Activated T-helper 1 cell treated with anti-CD3 and anti-CD28 coated beads, Interleukin-2, amount 50 U/mL, for 16 hours (primary cell): ENCODE data around the gene KIAA0825.
"Not testable (repeated sequence)": the region's sequence is repeated elsewhere in the genome, so short reads cannot be mapped to it uniquely, and the experiment has no call there.

Source experiments
- DNase-seq, 2 donors: peaks; one replicate each; pipeline ENCODE4 v3.0.0-alpha.2; 2020; ENCODE audit warnings: low read depth in 1 of 2, low spot score in 1 of 2

Gene KIAA0825

GRCh38 chr5:94376672-94377345, 241.6 kb downstream of the KIAA0825 start:
- no peak for DNase-seq

GRCh38 chr5:94375801-94376200, 242.6 kb downstream of the KIAA0825 start:
- DNase-seq: no peak

- DNase-seq: no peak
Observed at GRCh38 chr5:94374336-94374735, 244.1 kb downstream of the KIAA0825 start.

GRCh38 chr5:94367900-94368299, 250.5 kb downstream of the KIAA0825 start:
- DNase-seq: no peak

- DNase-seq: no peak
Observed at GRCh38 chr5:94366811-94367210, 251.6 kb downstream of the KIAA0825 start.

GRCh38 chr5:94362857-94363256, 255.5 kb downstream of the KIAA0825 start:
- no peak for DNase-seq

- DNase-seq: no peak
Observed at GRCh38 chr5:94361832-94362796, 256.3 kb downstream of the KIAA0825 start.

GRCh38 chr5:94361161-94361560, 257.2 kb downstream of the KIAA0825 start:
- DNase-seq: no peak

GRCh38 chr5:94360382-94361130, 257.8 kb downstream of the KIAA0825 start:
- no peak for DNase-seq

GRCh38 chr5:94359880-94360279, 258.5 kb downstream of the KIAA0825 start:
- no peak for DNase-seq

- DNase-seq: no peak
Observed at GRCh38 chr5:94355811-94356210, 262.6 kb downstream of the KIAA0825 start.

- DNase-seq: not testable (repeated sequence)
Observed at GRCh38 chr5:94354837-94355485, 263.4 kb downstream of the KIAA0825 start.

GRCh38 chr5:94353605-94354004, 264.8 kb downstream of the KIAA0825 start:
- DNase-seq: no peak

- DNase-seq: no peak
Observed at GRCh38 chr5:94347130-94347529, 271.3 kb downstream of the KIAA0825 start.

- DNase-seq: no peak
Observed at GRCh38 chr5:94345257-94345656, 273.1 kb downstream of the KIAA0825 start.

- DNase-seq: no peak
Observed at GRCh38 chr5:94337617-94338016, 280.8 kb downstream of the KIAA0825 start.

- no peak for DNase-seq
Observed at GRCh38 chr5:94335936-94336335, 282.5 kb downstream of the KIAA0825 start.

GRCh38 chr5:94329115-94329514, 289.3 kb downstream of the KIAA0825 start:
- DNase-seq: no peak

GRCh38 chr5:94326586-94326985, 291.8 kb downstream of the KIAA0825 start:
- no peak for DNase-seq

- DNase-seq: no peak
Observed at GRCh38 chr5:94316916-94317838, 301.2 kb downstream of the KIAA0825 start.
